H1 (cell line): Measurements from ENCODE around the gene PARP16. TPM values are rescaled to one million over a fixed set of nuclear protein-coding genes. Genes with fewer than 3 reads are reported as not detected.

Experiments used
- CTCF ChIA-PET: fragments of 300-600 bp; sonication (Branson Sonifier 250); formaldehyde crosslinking; loops from one replicate; lab custom pipeline; 2021; ENCODE audit not compliant: partially characterized antibody; lab: Charles Lee
- POLR2A ChIA-PET: fragments of 300-600 bp; sonication (Branson Sonifier 250); formaldehyde crosslinking; loops from one replicate; lab custom pipeline; 2021; ENCODE audit warnings: inconsistent platforms; ENCODE audit not compliant: partially characterized antibody; lab: Charles Lee
- DNase-seq, 2 experiments: peaks; one replicate each; pipeline versions ENCODE4 v3.0.0 to v3.0.0-alpha.2; 2010 to 2022; ENCODE audit warnings: low spot score in 2 of 2, low read depth in 1 of 2, mixed read lengths in 1 of 2
- FAIRE-seq: peaks from 2 replicates; lab custom pipeline; 2011; peaks lifted over from hg19 to GRCh38; lab: Jason Lieb, UNC
- H2AFZ ChIP-seq: 2 replicates; pipeline ENCODE4 v1.8.1; 2012; ENCODE audit warnings: low read length, inconsistent platforms
- H2AK5ac ChIP-seq: 2 replicates; pipeline ENCODE4 v1.6.1; 2013; ENCODE audit warnings: low read depth, low read length
- H2BK120ac ChIP-seq: replicated peaks from 2 replicates; pipeline ENCODE3; 2013; ENCODE audit warnings: low read depth, low read length, inconsistent platforms
- H2BK12ac ChIP-seq: 2 replicates; pipeline ENCODE4 v1.6.1; 2013; ENCODE audit warnings: low read depth, low read length
- H2BK15ac ChIP-seq: 2 replicates; pipeline ENCODE4 v1.6.1; 2013; ENCODE audit warnings: low read length
- H2BK20ac ChIP-seq: 2 replicates; pipeline ENCODE4 v1.6.1; 2013; ENCODE audit warnings: low read length
- H2BK5ac ChIP-seq: 2 replicates; pipeline ENCODE4 v1.6.1; 2013; ENCODE audit warnings: low read depth, low read length
- H3K14ac ChIP-seq: 2 replicates; pipeline ENCODE4 v1.6.1; 2013; ENCODE audit warnings: inconsistent platforms; ENCODE audit not compliant: insufficient read length
- H3K18ac ChIP-seq: 2 replicates; pipeline ENCODE4 v1.6.1; 2013; ENCODE audit warnings: low read length; ENCODE audit errors: extremely low read depth
- H3K23ac ChIP-seq: 2 replicates; pipeline ENCODE4 v1.6.1; 2013; ENCODE audit warnings: inconsistent platforms; ENCODE audit not compliant: insufficient read length
- H3K23me2 ChIP-seq: 2 replicates; pipeline ENCODE4 v1.6.1; 2013; ENCODE audit warnings: low read depth, low read length
- H3K27ac ChIP-seq: 2 replicates; pipeline ENCODE4 v1.6.1; 2011; ENCODE audit warnings: low read depth, low read length, inconsistent platforms
- H3K27me3 ChIP-seq, 4 experiments: replicated peaks in 1 of 4; 1 replicate in 1 of 4; 2 replicates in 3 of 4; pipeline versions ENCODE4 v1.6.1 to v1.8.1; 2011 to 2013; ENCODE audit warnings: low read length in 3 of 4, mild to moderate bottlenecking in 3 of 4, inconsistent platforms in 2 of 4, mixed read lengths in 2 of 4, moderate library complexity in 1 of 4; ENCODE audit not compliant: control insufficient read depth in 3 of 4, insufficient read depth in 3 of 4; ENCODE audit errors: extremely low read depth in 1 of 4
- H3K36me3 ChIP-seq, 4 experiments: 2 replicates each; pipeline versions ENCODE4 v1.6.1 to v1.8.1; 2011 to 2013; ENCODE audit warnings: mild to moderate bottlenecking in 4 of 4, low read length in 3 of 4, moderate library complexity in 2 of 4, control low read depth in 1 of 4, inconsistent platforms in 1 of 4; ENCODE audit not compliant: insufficient read depth in 4 of 4, control insufficient read depth in 2 of 4
- H3K4ac ChIP-seq: replicated peaks from 2 replicates; pipeline ENCODE3; 2013; ENCODE audit warnings: low read length, low read depth, mixed read lengths, inconsistent platforms; ENCODE audit not compliant: insufficient read length
- H3K4me1 ChIP-seq, 4 experiments: replicated peaks in 1 of 4; 1 replicate in 1 of 4; 2 replicates in 3 of 4; pipeline versions ENCODE4 v1.6.1 to v1.8.1; 2011 to 2013; ENCODE audit warnings: low read length in 3 of 4, inconsistent platforms in 2 of 4, mixed read lengths in 1 of 4; ENCODE audit not compliant: insufficient read depth in 4 of 4, control insufficient read depth in 3 of 4
- H3K4me2 ChIP-seq, 2 experiments: 2 replicates each; pipeline versions ENCODE4 v1.6.1 to v1.8.1; 2011 to 2013; ENCODE audit warnings: low read depth in 2 of 2, low read length in 2 of 2, control low read depth in 1 of 2, inconsistent platforms in 1 of 2, mild to moderate bottlenecking in 1 of 2; ENCODE audit not compliant: insufficient read depth in 1 of 2
- H3K4me3 ChIP-seq, 4 experiments: fragments of 200-600, 300-600 bp in 1 of 4; sonication (generic), shearing (Covaris generic), sonication (Bioruptor Twin) in 1 of 4; 2 replicates each; pipeline versions ENCODE4 v1.5.1 to v1.8.1; 2011 to 2016; ENCODE audit warnings: low read length in 4 of 4, low read depth in 3 of 4, control low read depth in 2 of 4, inconsistent platforms in 2 of 4, mild to moderate bottlenecking in 2 of 4, mixed read lengths in 1 of 4, moderate library complexity in 1 of 4; ENCODE audit not compliant: insufficient read depth in 2 of 4; ENCODE audit errors: extremely low read depth in 1 of 4
- H3K56ac ChIP-seq: replicated peaks from 2 replicates; pipeline ENCODE3; 2013; ENCODE audit warnings: low read depth, mild to moderate bottlenecking, mixed read lengths, low read length, inconsistent platforms; ENCODE audit not compliant: insufficient read length
- H3K79me1 ChIP-seq: 2 replicates; pipeline ENCODE4 v1.6.1; 2013; ENCODE audit warnings: low read depth, low read length, control low read depth
- H3K79me2 ChIP-seq, 2 experiments: 2 replicates each; pipeline versions ENCODE4 v1.6.1 to v1.8.1; 2012 to 2013; ENCODE audit warnings: low read length in 2 of 2, mild to moderate bottlenecking in 2 of 2, inconsistent platforms in 1 of 2; ENCODE audit not compliant: insufficient read depth in 2 of 2, control insufficient read depth in 1 of 2
- H3K9ac ChIP-seq, 4 experiments: replicated peaks in 1 of 4; 1 replicate in 1 of 4; 2 replicates in 3 of 4; pipeline versions ENCODE4 v1.6.1 to v1.8.1; 2011 to 2013; ENCODE audit warnings: low read depth in 3 of 4, low read length in 3 of 4, control low read depth in 2 of 4, mild to moderate bottlenecking in 2 of 4, moderate library complexity in 2 of 4, inconsistent platforms in 1 of 4; ENCODE audit errors: extremely low read depth in 1 of 4
- H3K9me3 ChIP-seq, 2 experiments: 2 replicates each; pipeline versions ENCODE4 v1.6.1 to v1.8.1; 2012 to 2013; ENCODE audit warnings: mild to moderate bottlenecking in 2 of 2, moderate library complexity in 2 of 2, control low read depth in 1 of 2, inconsistent platforms in 1 of 2, low read depth in 1 of 2, low read length in 1 of 2, mixed read lengths in 1 of 2; ENCODE audit not compliant: insufficient read depth in 2 of 2
- H4K20me1 ChIP-seq, 2 experiments: replicated peaks in 1 of 2; 2 replicates each; pipeline versions ENCODE3 to v1.8.1; 2011 to 2013; ENCODE audit warnings: inconsistent platforms in 2 of 2, low read length in 2 of 2, mild to moderate bottlenecking in 1 of 2; ENCODE audit not compliant: insufficient read depth in 2 of 2, control insufficient read depth in 1 of 2
- H4K5ac ChIP-seq: 2 replicates; pipeline ENCODE4 v1.6.1; 2013; ENCODE audit warnings: low read length, low read depth, mixed read lengths, inconsistent platforms; ENCODE audit not compliant: insufficient read length
- H4K8ac ChIP-seq: 2 replicates; pipeline ENCODE4 v1.8.0; 2013; ENCODE audit warnings: mild to moderate bottlenecking, moderate library complexity, low read length, inconsistent platforms; ENCODE audit not compliant: insufficient read depth; ENCODE audit errors: extremely low read depth
- H4K91ac ChIP-seq: replicated peaks from 2 replicates; pipeline ENCODE3; 2013; ENCODE audit warnings: low read length, mixed read lengths, inconsistent platforms; ENCODE audit not compliant: insufficient read length
- BACH1 ChIP-seq: IDR thresholded peaks from 2 replicates; pipeline ENCODE4 v1.6.1; 2012; ENCODE audit warnings: low read length, improper control_type of control experiment
- CHD1 ChIP-seq: IDR thresholded peaks from 2 replicates; pipeline ENCODE4 v1.6.1; 2012; ENCODE audit warnings: low read depth, low read length, improper control_type of control experiment
- CHD2 ChIP-seq: IDR thresholded peaks from 2 replicates; pipeline ENCODE4 v1.6.1; 2012; ENCODE audit warnings: low read length, improper control_type of control experiment
- CTBP2 ChIP-seq: IDR thresholded peaks from 2 replicates; pipeline ENCODE4 v1.7.0; 2011; ENCODE audit warnings: borderline replicate concordance, mild to moderate bottlenecking, moderate library complexity, mixed read lengths, low read length; ENCODE audit not compliant: insufficient read depth, insufficient read length
- EGR1 ChIP-seq: IDR thresholded peaks from 2 replicates; pipeline ENCODE4 v1.6.1; 2011; ENCODE audit warnings: low read depth, low read length, borderline replicate concordance
- JUN ChIP-seq: IDR thresholded peaks from 2 replicates; pipeline ENCODE4 v1.6.1; 2011; ENCODE audit warnings: low read depth, mild to moderate bottlenecking, improper control_type of control experiment, low read length
- MAX ChIP-seq: IDR thresholded peaks from 2 replicates; pipeline ENCODE4 v1.6.1; 2012; ENCODE audit warnings: inconsistent platforms
- POLR2A ChIP-seq, 2 experiments: IDR thresholded peaks; 1 replicate in 1 of 2; 2 replicates in 1 of 2; pipeline ENCODE4 v1.6.1; 2011; ENCODE audit warnings: low read depth in 2 of 2, low read length in 2 of 2, mild to moderate bottlenecking in 2 of 2; ENCODE audit errors: control extremely low read depth in 1 of 2
- POLR2AphosphoS5 ChIP-seq: IDR thresholded peaks from 2 replicates; pipeline ENCODE4 v1.6.1; 2011; ENCODE audit warnings: low read depth, low read length
- POU5F1 ChIP-seq: IDR thresholded peaks from 2 replicates; pipeline ENCODE4 v1.6.1; 2011; ENCODE audit warnings: low read depth, mild to moderate bottlenecking, low read length, moderate library complexity
- SP2 ChIP-seq: IDR thresholded peaks from 2 replicates; pipeline ENCODE4 v1.6.1; 2012; ENCODE audit warnings: mild to moderate bottlenecking, low read length, inconsistent platforms
- TAF7 ChIP-seq: optimal IDR thresholded peaks from 2 replicates; pipeline ENCODE3; 2011; ENCODE audit warnings: low read depth, mild to moderate bottlenecking, inconsistent platforms, low read length, moderate library complexity, borderline replicate concordance
- WGBS, 2 experiments: shearing (Covaris generic) in 1 of 2; methylation state at CpG; one replicate each; pipeline versions ENCODE4 v1.1.6 to v1.1.7; 2013 to 2015; ENCODE audit warnings: low lambda C conversion rate in 2 of 2, mixed read lengths in 2 of 2, inconsistent platforms in 1 of 2, low coverage in 1 of 2, missing lambda C conversion rate in 1 of 2; ENCODE audit not compliant: insufficient replicate concordance in 2 of 2, insufficient coverage in 1 of 2, insufficient read length in 1 of 2; ENCODE audit errors: extremely low coverage in 1 of 2, missing lambda C conversion rate in 1 of 2; 5-methylcytosine and 5-hydroxymethylcytosine counted together
- polyA plus RNA-seq, 7 experiments: library from polyadenylated mRNA; depleted of rRNA in 3 of 7; stranded (reverse) in 5 of 7; unstranded in 2 of 7; fragments of >200 nt in 5 of 7; fragments of 200-250 nt in 2 of 7; gene quantifications; 1 replicate in 5 of 7; 2 replicates in 1 of 7; 4 replicates in 1 of 7; pipeline versions ENCODE4 v1.2.1 to v1.2.3, GENCODE V29; 2011 to 2013; ENCODE audit warnings: missing spikeins in 2 of 7, mixed read lengths in 2 of 7
- total RNA-seq: library from RNA; stranded (reverse); fragmentation: NEBNext Ultra II Directional; extraction: Animal tissue kit (Norgen Biotek cat#: 25700); gene quantifications from 2 replicates; pipeline ENCODE4 v1.2.1, GENCODE V29; 2021

Gene PARP16
- total and polyA plus RNA-seq, 2 of the 8 experiments (the other 6 are each of a cell fraction or from before 2014, with no cell fraction given) = 3.7 to 5.0 TPM

- Histone ChIP-seq H3K4ac (no peak overlapping the region), H2BK12ac (no peak overlapping the region), H3K4me2 (no peak overlapping the region), H3K36me3 (peaks cover 3 to 8% (median 6%) of the 10 kb centered on the region in 4 experiments; a peak in 5 of 8 replicates), H4K91ac (no peak overlapping the region), H2BK20ac (no peak overlapping the region), H3K14ac (no peak overlapping the region), H3K4me1 (peaks cover 0 to 7% (median 1%) of the 10 kb centered on the region in 4 experiments; a peak in 5 of 7 replicates), H3K23ac (no peak overlapping the region), H3K79me1 (no peaks in the 10 kb centered on the region), H3K4me3 (no peak overlapping the region), H3K9me3 (no peaks in the 10 kb centered on the region), H3K9ac (no peak overlapping the region), H3K27ac (no peak overlapping the region), H2BK15ac (no peak overlapping the region), H3K56ac (no peak overlapping the region), H3K23me2 (no peaks in the 10 kb centered on the region), H3K18ac (no peak overlapping the region), H3K27me3 (no peaks in the 10 kb centered on the region), H2AK5ac (no peak overlapping the region), H3K79me2 (no peaks in the 10 kb centered on the region), H2BK5ac (no peak overlapping the region), H4K5ac (no peak overlapping the region), H4K20me1 (peaks cover 0 to 3% of the 10 kb centered on the region in 2 experiments), H2BK120ac (no peak overlapping the region), H2AFZ (no peak overlapping the region), H4K8ac (no peak overlapping the region)
- ChIA-PET CTCF (interaction anchor here (1.0 to 16.2 kb wide), 9 partner anchors 8 to 73 kb away, joined by 3 to 547 read pairs (median 9); no protein-coding TSS in a partner anchor), POLR2A (interaction anchor here (0.8 to 8.9 kb wide), 8 partner anchors 23 to 283 kb away, joined by 3 to 57 read pairs (median 3); partner anchors contain the start of genes IGDCC3, INTS14 and RNU5B-1)
- FAIRE-seq (no peak), DNase-seq (no peak)
- WGBS, 2 experiments = 92% methylated on average over 11 of the region's 12 CpGs; no CpG with 5 or more reads in 1 of the 2 experiments
- TF ChIP-seq POLR2A (IDR thresholded peaks at IDR 0.05; ENCODE audit: control extremely low read depth in 1 of 2, low read depth in 2 of 2, low read length in 2 of 2) = no peak
- TF ChIP-seq POU5F1 = no peak
- no peak for TF ChIP-seq MAX
- no peak for TF ChIP-seq SP2
- no peak for TF ChIP-seq POLR2AphosphoS5
- no peak for TF ChIP-seq TAF7
- TF ChIP-seq EGR1 = no peak
- TF ChIP-seq CHD1 = no peak
- no peak for TF ChIP-seq CHD2
- no peak for TF ChIP-seq JUN
- TF ChIP-seq CTBP2 = no peak
- no peak for TF ChIP-seq BACH1
Observed at GRCh38 chr15:65327651-65328393, 41.1 kb upstream of the PARP16 start.
